ENCODE data around the gene ELMO2.

Gene ELMO2

GRCh38 chr20:46406200-46406985 is at the start of gene ELMO2:
ELMO2 (minus strand) TSS chr20:46406615; CDS start chr20:46394482, 12,133 bp downstream.
- peak; percentile 94 for DNase-seq

GRCh38 chr20:46455729-46456128 is 49.3 kb upstream of the ELMO2 start:
- DNase-seq: no peak

GRCh38 chr20:46446851-46447250 is 40.4 kb upstream of the ELMO2 start:
- DNase-seq: no peak

GRCh38 chr20:46439837-46440236 is 33.4 kb upstream of the ELMO2 start:
- DNase-seq: no peak

GRCh38 chr20:46438156-46438750 is 31.8 kb upstream of the ELMO2 start:
- DNase-seq: peak; percentile 18

- DNase-seq: no peak
These were observed 28.7 kb upstream of the ELMO2 start for GRCh38 chr20:46435146-46435545.

- no peak for DNase-seq
These were observed 28.2 kb upstream of the ELMO2 start for GRCh38 chr20:46434597-46434996.

- no peak for DNase-seq
These were observed 26.6 kb upstream of the ELMO2 start for GRCh38 chr20:46433051-46433450.

- no peak for DNase-seq
These were observed 24.7 kb upstream of the ELMO2 start for GRCh38 chr20:46430921-46431712.

GRCh38 chr20:46427384-46427783 is 21.0 kb upstream of the ELMO2 start:
- no peak for DNase-seq

GRCh38 chr20:46423882-46424482 is 17.6 kb upstream of the ELMO2 start:
- no peak for DNase-seq

GRCh38 chr20:46423342-46423741 is 16.9 kb upstream of the ELMO2 start:
- no peak for DNase-seq

- DNase-seq: no peak
These were observed 14.5 kb upstream of the ELMO2 start for GRCh38 chr20:46420878-46421277.

- no peak for DNase-seq
These were observed 13.5 kb upstream of the ELMO2 start for GRCh38 chr20:46419882-46420281.

GRCh38 chr20:46416839-46417238 is 10.4 kb upstream of the ELMO2 start:
- DNase-seq: no peak

GRCh38 chr20:46416421-46416820 is 10.0 kb upstream of the ELMO2 start:
- DNase-seq: no peak

- DNase-seq: no peak
These were observed 9.4 kb upstream of the ELMO2 start for GRCh38 chr20:46415773-46416172.

GRCh38 chr20:46414608-46415007 is 8.2 kb upstream of the ELMO2 start:
- DNase-seq: no peak

- no peak for DNase-seq
These were observed 5.2 kb upstream of the ELMO2 start for GRCh38 chr20:46411637-46412036.

- no peak for DNase-seq
These were observed 1.9 kb upstream of the ELMO2 start for GRCh38 chr20:46408281-46408731.

- DNase-seq: no peak
These were observed 1.2 kb upstream of the ELMO2 start for GRCh38 chr20:46407671-46407996.

GRCh38 chr20:46406986-46407670 is 713 bp upstream of the ELMO2 start:
- peak; percentile 48 for DNase-seq

- DNase-seq: no peak
These were observed 4.0 kb downstream of the ELMO2 start for GRCh38 chr20:46402331-46402811.
